HTR-8/SVneo (cell line): Measurements from ENCODE around the gene PTPRM.

ENCODE experiments used
- DNase-seq: peaks from one replicate; pipeline ENCODE4 v3.0.0; 2011; ENCODE audit warnings: low spot score, mixed read lengths; ENCODE audit not compliant: insufficient read length
- FAIRE-seq: peaks from 2 replicates; lab custom pipeline; 2011; peaks lifted over from hg19 to GRCh38; lab: Jason Lieb, UNC

The PTPRM gene

DNA sequence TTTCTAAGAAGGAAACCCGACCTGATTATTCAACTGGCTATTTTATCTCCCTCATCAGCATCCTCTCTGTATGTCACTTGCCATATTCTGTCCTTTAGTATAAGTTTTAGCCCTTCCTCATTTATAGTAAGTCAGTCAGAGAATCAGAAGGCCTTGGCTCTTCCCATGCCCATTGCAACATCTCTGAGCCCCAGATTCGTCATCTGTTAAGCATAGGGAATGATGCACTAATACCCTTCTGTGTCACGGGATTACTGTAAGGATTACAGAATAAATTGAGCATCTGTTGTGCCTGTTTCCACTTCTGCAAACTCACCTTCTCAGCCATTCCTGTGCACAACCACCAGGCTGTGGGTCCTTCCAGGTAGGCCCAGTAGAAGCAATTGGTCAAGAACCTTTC lies 784.0 kb downstream of the PTPRM start:
- DNase-seq = no peak
- FAIRE-seq = no peak

GRCh38 chr18:8354304-8354703 lies 787.2 kb downstream of the PTPRM start:
- DNase-seq (no peak), FAIRE-seq (no peak)

DNA sequence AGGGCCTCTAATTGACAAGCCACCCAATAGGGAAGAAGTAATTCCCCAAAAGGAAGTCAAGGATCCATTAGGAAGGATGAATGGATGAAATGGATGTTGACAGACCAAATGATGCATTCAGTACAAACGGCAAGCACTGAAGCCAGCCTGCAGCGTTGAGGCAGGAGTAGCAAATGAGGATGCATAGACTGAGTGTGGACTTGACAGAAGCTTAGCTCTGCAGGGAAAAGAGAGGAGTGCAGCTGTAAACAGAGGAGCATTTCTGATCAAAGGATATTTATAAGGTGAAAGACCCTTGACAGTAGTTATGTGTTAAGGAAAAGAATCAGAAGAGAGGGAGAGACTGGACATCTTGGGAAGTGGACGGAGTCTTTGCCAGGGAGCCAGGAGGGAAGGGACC lies 788.9 kb downstream of the PTPRM start:
- FAIRE-seq (no peak), DNase-seq (no peak)

GRCh38 chr18:8357320-8357719 lies 790.2 kb downstream of the PTPRM start:
- DNase-seq (no peak), FAIRE-seq (no peak)

DNA sequence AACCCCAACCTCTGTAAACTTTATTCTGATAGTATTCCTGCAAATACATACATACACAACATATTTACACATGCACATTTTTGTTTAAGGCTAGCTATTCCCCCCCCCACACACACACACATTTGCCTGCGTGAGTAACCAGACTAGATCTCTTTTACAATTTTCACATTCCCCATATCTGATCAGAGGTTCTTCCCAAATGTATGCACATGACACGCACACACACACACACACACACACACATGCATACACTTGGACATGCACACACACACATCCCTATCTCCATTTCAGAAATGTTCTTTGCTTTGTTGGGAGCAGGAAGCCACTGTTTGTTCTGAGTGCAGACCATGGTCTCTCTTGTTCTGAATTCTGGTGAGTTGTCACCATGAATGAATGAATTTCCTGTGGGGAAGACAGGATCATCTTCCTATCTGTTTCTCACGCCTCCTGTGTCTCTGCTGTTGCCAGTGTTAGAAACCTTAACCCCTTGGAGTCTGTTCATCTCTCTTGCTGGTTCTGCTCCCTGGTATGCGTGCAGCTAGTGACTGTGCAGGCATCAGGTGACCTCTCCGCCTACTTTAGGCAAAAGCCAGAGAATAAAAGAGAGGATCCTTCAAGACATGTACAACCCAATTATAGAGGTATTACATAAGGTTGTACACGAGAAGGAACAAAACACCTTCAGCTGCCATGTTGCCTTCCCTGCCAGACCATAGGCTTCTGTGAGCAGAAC lies 791.1 kb downstream of the PTPRM start:
- FAIRE-seq (no peak), DNase-seq (no peak)

DNA sequence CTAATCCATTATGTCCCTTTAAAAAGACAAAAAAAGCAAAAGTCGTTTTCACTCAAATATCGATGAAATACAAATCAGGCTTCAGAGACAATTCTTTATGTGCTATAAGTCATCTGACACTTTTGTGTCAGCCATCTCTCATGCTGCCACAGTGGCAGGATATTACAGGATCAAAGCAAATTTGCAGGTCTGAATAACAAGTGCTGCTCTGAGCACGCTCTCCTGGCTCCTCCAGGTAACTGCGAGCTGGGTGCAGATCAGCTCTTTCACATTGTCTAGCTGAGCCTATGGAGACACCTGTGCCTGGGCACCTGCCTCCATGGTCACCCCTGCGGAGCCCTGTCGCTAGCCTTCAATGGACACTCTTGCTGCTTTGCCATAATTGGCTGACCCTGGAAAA lies 792.0 kb downstream of the PTPRM start:
- DNase-seq (no peak), FAIRE-seq (no peak)

DNA sequence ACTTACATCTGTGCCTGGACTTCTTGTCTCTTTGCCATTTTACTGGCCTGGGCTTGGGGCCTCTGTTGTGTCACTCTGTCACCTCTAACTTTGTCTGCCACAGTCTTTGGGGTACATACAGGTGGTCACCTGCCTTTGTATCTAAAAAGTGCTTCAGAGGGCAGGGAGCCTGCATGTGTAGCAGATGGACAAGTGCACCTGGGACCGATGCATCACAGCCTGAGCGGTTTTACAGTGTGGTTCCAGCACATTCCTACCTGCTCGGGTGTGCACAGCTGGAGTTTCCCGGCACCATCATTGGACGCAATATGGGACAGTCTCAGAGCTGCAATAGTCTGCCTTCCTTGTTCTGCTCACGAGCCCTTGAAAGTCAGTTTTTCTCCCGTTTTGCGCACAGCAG lies 792.4 kb downstream of the PTPRM start:
- DNase-seq (no peak), FAIRE-seq (no peak)

- no peak for FAIRE-seq
- no peak for DNase-seq
Measured at GRCh38 chr18:8361941-8362471, 794.9 kb downstream of the PTPRM start.

GRCh38 chr18:8362863-8363262 lies 795.7 kb downstream of the PTPRM start:
- no peak for FAIRE-seq
- DNase-seq = no peak

GRCh38 chr18:8364385-8364784 lies 797.3 kb downstream of the PTPRM start:
- FAIRE-seq = no peak
- DNase-seq = no peak

DNA sequence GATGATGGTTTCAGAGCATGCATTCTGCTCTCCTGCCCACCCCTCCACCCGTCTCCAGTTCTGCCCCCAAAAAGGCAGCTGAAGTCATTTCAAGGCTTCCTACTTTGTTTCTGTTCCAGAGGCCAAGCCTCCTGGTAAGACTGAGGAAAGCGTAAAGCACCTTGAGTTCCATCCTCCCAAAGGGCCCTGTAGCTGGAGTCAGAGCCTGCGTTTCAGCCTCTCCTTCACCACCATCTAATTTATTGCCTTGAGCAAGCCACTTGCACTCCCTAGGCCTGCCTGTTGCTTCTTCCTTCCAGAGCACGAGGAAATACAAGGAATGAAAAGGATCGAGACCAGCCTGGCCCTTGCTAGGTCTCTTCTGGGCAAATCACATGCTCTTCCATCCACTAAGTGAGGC lies 797.9 kb downstream of the PTPRM start:
- FAIRE-seq (no peak), DNase-seq (no peak)

DNA sequence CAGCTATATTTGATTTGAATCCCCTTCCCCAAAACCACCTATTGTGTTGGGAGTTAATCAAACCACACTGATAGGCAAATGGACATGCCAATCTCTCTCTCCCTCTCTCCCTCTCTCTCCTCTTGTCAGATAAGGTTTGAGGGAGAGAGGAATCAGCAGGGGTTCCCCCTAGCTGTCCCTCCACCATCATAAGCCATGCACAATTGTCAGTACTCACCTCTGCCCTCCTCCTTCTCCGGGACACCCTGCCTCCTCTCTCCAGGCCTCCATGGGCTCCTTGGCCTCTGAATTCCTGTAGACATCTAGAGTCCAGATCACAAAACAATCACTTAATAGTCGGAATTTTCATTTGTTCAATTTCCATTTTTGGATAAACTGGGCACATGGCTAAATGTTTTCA lies 798.4 kb downstream of the PTPRM start:
- DNase-seq (no peak), FAIRE-seq (no peak)

- DNase-seq = no peak
- FAIRE-seq = no peak
Measured at GRCh38 chr18:8366070-8366469, 799.0 kb downstream of the PTPRM start.

DNA sequence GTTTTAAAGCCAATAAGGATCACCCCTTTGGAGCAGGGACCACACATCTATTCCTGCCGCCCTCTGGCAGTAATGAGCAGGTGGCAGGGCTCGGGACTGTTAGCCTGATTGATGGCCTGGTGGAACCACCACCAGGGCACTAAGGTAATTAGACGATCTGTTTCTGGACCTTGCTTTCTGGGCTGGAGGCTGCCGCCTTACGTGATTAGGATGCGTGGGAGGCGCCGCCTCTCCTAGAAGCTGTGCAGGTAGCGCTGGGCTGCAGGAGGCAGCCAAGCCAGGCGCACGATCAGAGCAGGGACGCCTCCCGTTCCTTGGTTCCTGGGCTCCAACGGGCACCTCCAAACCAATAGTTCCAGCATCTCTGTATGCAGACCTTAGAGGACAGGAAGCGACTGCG lies 799.5 kb downstream of the PTPRM start:
- FAIRE-seq (no peak), DNase-seq (no peak)

- DNase-seq = peak; percentile 9
- no peak for FAIRE-seq
Measured at GRCh38 chr18:8367217-8367988, 800.3 kb downstream of the PTPRM start.

DNA sequence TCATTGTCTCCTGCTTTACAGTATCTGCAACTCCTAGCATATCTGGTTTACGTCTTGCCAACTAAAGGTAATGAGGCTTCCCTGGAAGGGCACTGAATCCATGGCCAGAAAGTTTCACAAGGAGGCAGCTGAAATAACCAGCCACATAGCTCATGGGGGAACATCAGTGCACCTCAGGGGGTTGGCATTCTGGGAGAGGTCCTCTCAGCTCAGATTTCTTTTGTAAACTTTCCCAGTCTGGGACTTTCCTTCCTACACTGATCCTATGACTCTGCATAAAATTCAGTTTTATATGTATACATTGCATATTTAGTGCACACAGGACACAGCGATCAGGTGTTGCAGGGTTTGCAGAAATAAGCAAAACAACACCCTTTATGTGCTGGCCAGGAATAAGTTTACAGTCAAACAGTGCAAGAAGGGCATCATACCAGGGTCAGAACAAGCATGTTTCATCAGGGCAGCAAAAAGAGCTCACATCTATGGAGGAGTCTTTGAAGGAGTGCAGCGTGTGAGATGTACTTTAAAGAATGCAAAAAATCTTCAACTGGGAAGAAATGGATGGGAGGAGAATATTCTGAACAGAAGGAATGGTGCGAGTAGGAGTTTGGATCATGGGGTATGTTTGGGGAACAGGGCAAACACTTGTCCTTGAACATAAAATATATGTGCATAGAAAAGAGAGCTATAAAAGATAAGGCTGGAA lies 801.5 kb downstream of the PTPRM start:
- no peak for DNase-seq
- FAIRE-seq = no peak

DNA sequence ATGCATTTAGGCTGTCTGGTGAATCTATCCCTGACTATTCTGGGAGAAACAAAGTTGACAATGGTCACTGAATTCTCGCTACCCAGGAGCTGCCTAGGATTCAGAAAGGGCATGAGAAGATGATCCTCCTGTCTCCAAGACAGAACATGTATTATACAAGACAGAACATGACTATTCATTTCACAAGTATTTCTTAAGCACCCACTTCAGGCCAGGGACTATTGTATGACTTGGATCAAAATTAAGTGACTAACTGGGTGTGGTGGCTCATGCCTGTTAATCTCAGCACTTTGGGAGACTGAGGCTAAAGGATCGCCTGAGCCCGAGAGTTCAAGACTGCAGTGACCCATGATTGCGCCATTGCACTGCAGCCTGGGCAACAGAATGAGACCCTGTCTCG lies 806.4 kb downstream of the PTPRM start:
- no peak for FAIRE-seq
- no peak for DNase-seq

DNA sequence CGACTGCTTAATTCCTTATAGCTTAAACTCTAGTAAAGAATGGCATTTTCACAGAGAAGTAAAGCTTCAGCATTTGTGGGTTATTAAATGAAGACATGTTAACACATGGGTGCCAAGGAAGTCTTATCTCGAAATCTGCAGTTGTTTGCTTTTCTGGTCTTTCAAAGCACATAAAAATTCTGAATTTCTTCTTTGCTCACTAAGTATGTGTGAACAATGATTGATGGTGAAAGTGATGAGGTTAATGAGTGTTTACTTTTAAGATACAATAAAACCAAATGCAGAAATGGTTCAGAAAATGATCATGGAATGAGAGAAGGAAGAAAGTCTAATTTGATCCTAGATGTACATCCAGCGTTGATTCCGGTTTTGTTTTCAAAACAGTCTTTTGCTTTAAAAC lies 807.6 kb downstream of the PTPRM start:
- DNase-seq (no peak), FAIRE-seq (no peak)

- no peak for DNase-seq
- FAIRE-seq = no peak
Measured at GRCh38 chr18:8375249-8375648, 808.1 kb downstream of the PTPRM start.

DNA sequence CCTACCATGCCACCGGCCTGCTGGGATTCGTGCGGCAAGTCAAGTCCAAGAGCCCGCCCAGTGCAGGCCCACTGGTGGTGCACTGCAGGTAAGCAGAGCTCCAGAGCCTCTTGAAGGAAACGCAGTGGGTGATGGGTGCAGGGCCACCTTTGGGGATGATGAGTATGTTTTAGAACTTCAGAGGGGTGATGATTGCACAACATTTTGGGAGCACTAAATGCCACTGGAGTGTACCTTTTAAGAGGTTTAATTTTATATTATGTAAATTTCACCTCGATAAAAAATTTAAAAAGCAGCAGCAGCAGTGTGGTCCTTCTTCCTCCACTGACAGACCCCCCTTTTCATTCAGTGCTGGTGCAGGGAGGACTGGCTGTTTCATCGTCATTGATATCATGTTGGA lies 809.0 kb downstream of the PTPRM start:
- FAIRE-seq = no peak
- DNase-seq = no peak
